ENCODE results near the gene FYN. TPM values are rescaled to one million over a fixed set of nuclear protein-coding genes. Genes with fewer than 3 reads are reported as not detected.

The FYN gene
- total and polyA plus RNA-seq, 2 of the 4 experiments (the other 2 are of a cell fraction) = 30.8 to 36.4 TPM

DNA sequence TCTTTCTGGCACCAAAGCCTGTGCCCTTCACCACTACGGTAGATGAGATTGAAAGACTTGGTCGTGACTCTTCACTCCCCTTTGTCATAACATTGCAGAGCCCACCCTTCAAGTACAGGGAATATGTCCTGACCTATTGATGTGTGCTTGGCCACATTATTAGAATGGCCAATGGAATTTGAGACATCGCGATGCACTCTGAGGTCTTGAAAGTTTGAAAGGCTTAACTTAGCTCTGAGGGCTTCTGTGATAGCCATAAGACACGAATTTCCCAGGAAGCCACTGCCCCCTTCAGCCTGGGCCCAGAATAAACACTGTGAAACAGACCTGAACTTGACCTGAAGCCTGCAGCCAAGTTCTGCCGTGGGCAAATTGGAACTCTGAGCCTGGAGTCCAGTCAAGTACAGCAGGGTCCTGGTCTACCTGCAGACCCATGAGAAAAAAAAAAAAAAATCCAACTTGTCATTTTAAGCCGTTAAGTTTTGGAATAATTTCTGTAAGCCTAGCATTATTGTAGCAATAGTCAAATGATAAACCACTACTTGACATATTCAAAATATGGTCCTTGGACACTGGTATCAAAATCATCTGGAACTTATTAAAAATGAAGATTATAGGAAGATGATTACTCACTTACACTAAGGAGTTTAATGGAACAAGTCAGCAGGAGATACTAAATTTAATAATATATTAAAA, 230.6 kb downstream of the FYN start:
- H2AK9ac ChIP-seq (replicated peaks; ENCODE audit: low read depth, low read length, poor library complexity) = no peak overlapping the region
- H4K20me1 ChIP-seq (ENCODE audit: insufficient read depth, low read length) = no peaks in the 10 kb centered on the region
- H2BK120ac ChIP-seq (ENCODE audit: low read depth, low read length) = peak overlapping the region; percentile 23; the same call in 1 of the 2 replicates
- DNase-seq (peak; percentile 66), ATAC-seq (ENCODE audit: low read depth) (peak; percentile 90)
- peak overlapping the region; percentile 51; the same call in 1 of the 3 replicates for H2BK15ac ChIP-seq (ENCODE audit: low read depth, low read length)
- H4K5ac ChIP-seq (ENCODE audit: low read depth, low read length) = no peak overlapping the region
- intact Hi-C loops (cut with micrococcal nuclease) = loop anchor here (1.0 to 5.0 kb wide), 4 partner anchors 159 to 384 kb away; partner anchors contain the start of gene REV3L
- H3K9me3 ChIP-seq (ENCODE audit: control insufficient read depth, insufficient read depth, low read length) = no peaks in the 10 kb centered on the region
- no peak overlapping the region for H3K4me3 ChIP-seq (ENCODE audit: insufficient read depth, low read depth, low read length)
- H4K91ac ChIP-seq (ENCODE audit: insufficient read depth, low read depth, low read length) = no peak overlapping the region
- peak overlapping the region; percentile 76 for H2AFZ ChIP-seq (replicated peaks; ENCODE audit: low read length, poor library complexity)
- no peaks in the 10 kb centered on the region for H3K36me3 ChIP-seq (ENCODE audit: control insufficient read depth, insufficient read depth, low read length)
- no peak overlapping the region for H3K27ac ChIP-seq (ENCODE audit: insufficient read depth, low read length)
- ChIA-PET CTCF (interaction anchor here (0.6 to 1.0 kb wide), 3 partner anchors 9 to 383 kb away, joined by 3 read pairs; a partner anchor contains a TSS), POLR2A (ENCODE audit: unreplicated experiment) (no interaction called here)
- H3K18ac ChIP-seq (ENCODE audit: low read depth, low read length) = peak overlapping the region; percentile 33; the same call in 1 of the 2 replicates
- peak overlapping the region; percentile 40 for H2BK5ac ChIP-seq (ENCODE audit: low read depth, low read length, poor library complexity, severe bottlenecking)
- no peaks in the 10 kb centered on the region; the same call in none of the 2 replicates for H3K4me1 ChIP-seq (ENCODE audit: control insufficient read depth, insufficient read depth, low read length)
- H3K9ac ChIP-seq (ENCODE audit: low read depth, low read length) = peak overlapping the region; percentile 42; the same call in 1 of the 2 replicates
- H3K9me1 ChIP-seq (ENCODE audit: insufficient read depth, low read length) = peaks cover 2% of the 10 kb centered on the region; the same call in 1 of the 2 replicates
- H3K14ac ChIP-seq (replicated peaks; ENCODE audit: low read depth, low read length) = no peak overlapping the region; the same call in 1 of the 2 replicates
- H4K8ac ChIP-seq (ENCODE audit: low read depth in 2 of 2, low read length in 2 of 2) = peak overlapping the region in 1 of 2 experiments; percentile 67; a peak in 2 of 4 replicates
- H2BK20ac ChIP-seq (ENCODE audit: low read depth, low read length) = peak overlapping the region; percentile 82
- peak overlapping the region; percentile 93 for H2AK5ac ChIP-seq (ENCODE audit: low read depth, low read length)
- no peak overlapping the region for H3K23ac ChIP-seq (ENCODE audit: low read depth, low read length)
- no peak overlapping the region for H3K56ac ChIP-seq (ENCODE audit: extremely low read depth, insufficient read depth, low read length)
- no CpG with 5 or more reads among the region's 7 CpGs for WGBS, 2 experiments (ENCODE audit: extremely low coverage in 2 of 2, insufficient read length in 1 of 2)
- H3K79me1 ChIP-seq (ENCODE audit: low read depth in 1 of 2, low read length in 2 of 2) = no peaks in the 10 kb centered on the region
- no TSS peak for BruUV-seq (replicated peaks)
- H3K27me3 ChIP-seq (ENCODE audit: control insufficient read depth, insufficient read depth, low read length) = no peaks in the 10 kb centered on the region
- H3K4me2 ChIP-seq (ENCODE audit: low read depth, low read length) = no peak overlapping the region
- in situ Hi-C loops (cut with MboI; ENCODE audit: low sequenced_read_pairs) = no loop called here
- peak overlapping the region; percentile 26; the same call in 1 of the 2 replicates for H3K4ac ChIP-seq (ENCODE audit: low read depth, low read length)
- dilution Hi-C loops (cut with HindIII; ENCODE audit: low sequenced_read_pairs, unreplicated experiment) = no loop called here
- TF ChIP-seq, protein P1, sequence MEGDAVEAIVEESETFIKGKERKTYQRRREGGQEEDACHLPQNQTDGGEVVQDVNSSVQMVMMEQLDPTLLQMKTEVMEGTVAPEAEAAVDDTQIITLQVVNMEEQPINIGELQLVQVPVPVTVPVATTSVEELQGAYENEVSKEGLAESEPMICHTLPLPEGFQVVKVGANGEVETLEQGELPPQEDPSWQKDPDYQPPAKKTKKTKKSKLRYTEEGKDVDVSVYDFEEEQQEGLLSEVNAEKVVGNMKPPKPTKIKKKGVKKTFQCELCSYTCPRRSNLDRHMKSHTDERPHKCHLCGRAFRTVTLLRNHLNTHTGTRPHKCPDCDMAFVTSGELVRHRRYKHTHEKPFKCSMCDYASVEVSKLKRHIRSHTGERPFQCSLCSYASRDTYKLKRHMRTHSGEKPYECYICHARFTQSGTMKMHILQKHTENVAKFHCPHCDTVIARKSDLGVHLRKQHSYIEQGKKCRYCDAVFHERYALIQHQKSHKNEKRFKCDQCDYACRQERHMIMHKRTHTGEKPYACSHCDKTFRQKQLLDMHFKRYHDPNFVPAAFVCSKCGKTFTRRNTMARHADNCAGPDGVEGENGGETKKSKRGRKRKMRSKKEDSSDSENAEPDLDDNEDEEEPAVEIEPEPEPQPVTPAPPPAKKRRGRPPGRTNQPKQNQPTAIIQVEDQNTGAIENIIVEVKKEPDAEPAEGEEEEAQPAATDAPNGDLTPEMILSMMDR (conservative IDR thresholded peaks at IDR 0.05; ENCODE audit: low read depth, low read length) = peak; percentile 79
- no peak for TF ChIP-seq CEBPB (IDR thresholded peaks at IDR 0.05; ENCODE audit: low read depth, low read length)
- TF ChIP-seq RCOR1 (IDR thresholded peaks at IDR 0.05; ENCODE audit: insufficient replicate concordance, low read length) = no peak
- TF ChIP-seq BHLHE40 (IDR thresholded peaks at IDR 0.05; ENCODE audit: low read depth, low read length) = no peak
- no peak for TF ChIP-seq MAZ (IDR thresholded peaks at IDR 0.05; ENCODE audit: borderline replicate concordance, low read depth, low read length)
- TF ChIP-seq NFE2L2 (IDR thresholded peaks at IDR 0.05; ENCODE audit: low read depth, low read length) = no peak
- TF ChIP-seq RFX5 (IDR thresholded peaks at IDR 0.05; ENCODE audit: low read depth, low read length) = no peak
- TF ChIP-seq SMC3 (IDR thresholded peaks at IDR 0.05; ENCODE audit: low read depth, low read length) = peak; percentile 78
- TF ChIP-seq, protein P2, sequence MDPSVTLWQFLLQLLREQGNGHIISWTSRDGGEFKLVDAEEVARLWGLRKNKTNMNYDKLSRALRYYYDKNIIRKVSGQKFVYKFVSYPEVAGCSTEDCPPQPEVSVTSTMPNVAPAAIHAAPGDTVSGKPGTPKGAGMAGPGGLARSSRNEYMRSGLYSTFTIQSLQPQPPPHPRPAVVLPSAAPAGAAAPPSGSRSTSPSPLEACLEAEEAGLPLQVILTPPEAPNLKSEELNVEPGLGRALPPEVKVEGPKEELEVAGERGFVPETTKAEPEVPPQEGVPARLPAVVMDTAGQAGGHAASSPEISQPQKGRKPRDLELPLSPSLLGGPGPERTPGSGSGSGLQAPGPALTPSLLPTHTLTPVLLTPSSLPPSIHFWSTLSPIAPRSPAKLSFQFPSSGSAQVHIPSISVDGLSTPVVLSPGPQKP (IDR thresholded peaks at IDR 0.05; ENCODE audit: borderline replicate concordance, low read depth, low read length) = no peak
- no peak for TF ChIP-seq FOS (IDR thresholded peaks at IDR 0.05; ENCODE audit: low read depth, low read length)
- TF ChIP-seq, protein P3, sequence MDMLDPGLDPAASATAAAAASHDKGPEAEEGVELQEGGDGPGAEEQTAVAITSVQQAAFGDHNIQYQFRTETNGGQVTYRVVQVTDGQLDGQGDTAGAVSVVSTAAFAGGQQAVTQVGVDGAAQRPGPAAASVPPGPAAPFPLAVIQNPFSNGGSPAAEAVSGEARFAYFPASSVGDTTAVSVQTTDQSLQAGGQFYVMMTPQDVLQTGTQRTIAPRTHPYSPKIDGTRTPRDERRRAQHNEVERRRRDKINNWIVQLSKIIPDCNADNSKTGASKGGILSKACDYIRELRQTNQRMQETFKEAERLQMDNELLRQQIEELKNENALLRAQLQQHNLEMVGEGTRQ (IDR thresholded peaks at IDR 0.05; ENCODE audit: low read depth, low read length) = no peak
- no peak for TF ChIP-seq MXI1 (IDR thresholded peaks at IDR 0.05; ENCODE audit: borderline replicate concordance, low read depth, low read length)
- no peak; the same call in 1 of the 2 replicates for TF ChIP-seq CHD1 (IDR thresholded peaks at IDR 0.05; ENCODE audit: low read depth, low read length)
- TF ChIP-seq MAFK (IDR thresholded peaks at IDR 0.05; ENCODE audit: low read depth, low read length) = no peak

All from IMR-90 (cell line).